PC-9 (cell line): ENCODE data around the gene OSBPL10. TPM values are rescaled to one million over a fixed set of nuclear protein-coding genes. Genes with fewer than 3 reads are reported as not detected.

Experiments
- BruUV-seq: library from RNA; stranded (reverse); fragments of 400-500 nt; replicated peaks from 2 replicates; lab custom pipeline; 2021; lab: Mats Ljungman, UMichigan
- CTCF ChIA-PET: fragments of 300-600 bp; sonication (Branson Sonifier 250); formaldehyde crosslinking; loops from one replicate; lab custom pipeline; 2022; ENCODE audit warnings: antibody characterized with exemption; lab: Charles Lee
- POLR2A ChIA-PET: fragments of 300-600 bp; sonication (Branson Sonifier 250); formaldehyde crosslinking; loops from one replicate; lab custom pipeline; 2022; ENCODE audit warnings: antibody characterized with exemption; ENCODE audit not compliant: unreplicated experiment; lab: Charles Lee
- DNase-seq, 2 experiments: peaks; one replicate each; pipeline versions ENCODE4 v3.0.0 to v3.0.0-alpha.2; 2015 to 2022; ENCODE audit warnings: mixed read lengths in 1 of 2
- H2AFZ ChIP-seq: fragments of 200-600 bp; sonication (generic); 2 replicates; pipeline ENCODE4 v1.8.1; 2017; ENCODE audit warnings: antibody characterized with exemption
- H3F3A ChIP-seq: fragments of 200-600 bp; sonication (generic); 2 replicates; pipeline ENCODE4 v1.8.1; 2017; ENCODE audit warnings: antibody characterized with exemption, mild to moderate bottlenecking, low read depth; ENCODE audit not compliant: insufficient read depth
- H3K27ac ChIP-seq: fragments of 200-600 bp; sonication (generic); 2 replicates; pipeline ENCODE4 v1.6.1; 2016; ENCODE audit warnings: mixed run types
- H3K27me3 ChIP-seq: fragments of 200-600 bp; sonication (generic); 2 replicates; pipeline ENCODE4 v1.6.1; 2016; ENCODE audit warnings: low read depth, mixed run types; ENCODE audit not compliant: insufficient read depth
- H3K36me3 ChIP-seq: fragments of 200-600 bp; sonication (generic); 2 replicates; pipeline ENCODE4 v1.6.1; 2016; ENCODE audit warnings: low read depth, mixed run types
- H3K4me1 ChIP-seq: fragments of 200-600 bp; sonication (generic); replicated peaks from 2 replicates; pipeline ENCODE4 v1.6.1; 2016; ENCODE audit warnings: mixed run types; ENCODE audit not compliant: insufficient read depth
- H3K4me2 ChIP-seq: fragments of 200-600 bp; sonication (generic); 2 replicates; pipeline ENCODE4 v1.6.1; 2017; ENCODE audit warnings: mixed run types
- H3K4me3 ChIP-seq: fragments of 200-600 bp; sonication (generic); 2 replicates; pipeline ENCODE4 v1.6.1; 2016; ENCODE audit warnings: mixed run types
- H3K79me2 ChIP-seq: fragments of 200-600 bp; sonication (generic); 2 replicates; pipeline ENCODE4 v1.6.1; 2017; ENCODE audit warnings: low read depth, mixed run types
- H3K9me2 ChIP-seq: fragments of 200-600 bp; sonication (generic); 2 replicates; pipeline ENCODE4 v1.8.1; 2017; ENCODE audit warnings: mild to moderate bottlenecking; ENCODE audit not compliant: insufficient read depth
- H3K9me3 ChIP-seq: fragments of 200-600 bp; sonication (generic); 2 replicates; pipeline ENCODE4 v1.8.1; 2016; ENCODE audit warnings: low read depth; ENCODE audit not compliant: insufficient read depth
- H4K20me1 ChIP-seq: fragments of 200-600 bp; sonication (generic); 2 replicates; pipeline ENCODE4 v1.8.1; 2017; ENCODE audit not compliant: insufficient read depth
- CTCF ChIP-seq: fragments of 200-600 bp; sonication (generic); conservative IDR thresholded peaks from 2 replicates; pipeline ENCODE4 v1.6.1; 2017; ENCODE audit warnings: mixed run types, antibody characterized with exemption, mild to moderate bottlenecking, moderate library complexity
- EZH2 ChIP-seq: fragments of 200-600 bp; sonication (generic); IDR thresholded peaks from 2 replicates; pipeline ENCODE4 v1.8.0; 2017; ENCODE audit warnings: antibody characterized with exemption, low read depth
- intact Hi-C: fragments of 100-400 bp; cut with micrococcal nuclease; formaldehyde crosslinking; loops from one replicate; pipeline ENCODE4 v1.10.0; 2022; ENCODE audit not compliant: unreplicated experiment
- total RNA-seq: library from RNA; stranded (reverse); gene quantifications from 2 replicates; pipeline ENCODE4 v1.2.3, GENCODE V29; 2021

OSBPL10 gene
- total RNA-seq, 1 experiment from 2014 or later = 42.0 TPM

- no peak for DNase-seq
- ChIA-PET CTCF (interaction anchor here (0.6 kb wide), 1 partner anchor 212 kb away, joined by 3 read pairs; no protein-coding TSS in a partner anchor), POLR2A (interaction anchor here (0.6 kb wide), 1 partner anchor 806 kb away, joined by 20 read pairs; no protein-coding TSS in a partner anchor)
- Histone ChIP-seq H3K36me3 (no peaks in the 10 kb centered on the region), H4K20me1 (no peaks in the 10 kb centered on the region), H3K27me3 (no peaks in the 10 kb centered on the region), H2AFZ (no peak overlapping the region), H3K4me1 (no peaks in the 10 kb centered on the region), H3K79me2 (no peaks in the 10 kb centered on the region), H3K9me2 (no peaks in the 10 kb centered on the region), H3F3A (no peaks in the 10 kb centered on the region), H3K4me3 (no peak overlapping the region), H3K4me2 (no peak overlapping the region), H3K9me3 (no peaks in the 10 kb centered on the region), H3K27ac (no peak overlapping the region)
- no peak for TF ChIP-seq EZH2
- no peak for TF ChIP-seq CTCF
- BruUV-seq = no TSS peak
- intact Hi-C loops = no loop called here
Measured at GRCh38 chr3:32002561-32003368, 21.7 kb upstream of the OSBPL10 start.

GRCh38 chr3:32000877-32001276 is 19.8 kb upstream of the OSBPL10 start:
- H3K4me1 ChIP-seq = no peaks in the 10 kb centered on the region

GRCh38 chr3:31999907-32000439 is 18.9 kb upstream of the OSBPL10 start:
- Histone ChIP-seq H3K9me3 (no peaks in the 10 kb centered on the region), H3K4me3 (no peak overlapping the region), H3F3A (no peaks in the 10 kb centered on the region), H3K27me3 (no peaks in the 10 kb centered on the region), H4K20me1 (no peaks in the 10 kb centered on the region), H3K9me2 (no peaks in the 10 kb centered on the region), H3K79me2 (no peaks in the 10 kb centered on the region), H3K4me1 (no peaks in the 10 kb centered on the region), H3K4me2 (no peak overlapping the region), H3K36me3 (no peaks in the 10 kb centered on the region), H3K27ac (no peak overlapping the region), H2AFZ (no peak overlapping the region)
- intact Hi-C loops = no loop called here
- DNase-seq = no peak
- CTCF ChIA-PET = no interaction called here
- POLR2A ChIA-PET = no interaction called here
- TF ChIP-seq CTCF = no peak
- TF ChIP-seq EZH2 = no peak
- BruUV-seq = no TSS peak

More at GRCh38 chr3:32000877-32001276, 19.8 kb upstream of the OSBPL10 start:
- H2AFZ ChIP-seq = no peak overlapping the region
- no peaks in the 10 kb centered on the region for H4K20me1 ChIP-seq
- H3K4me2 ChIP-seq = no peak overlapping the region
- no TSS peak for BruUV-seq
- no peak for DNase-seq
- CTCF ChIA-PET = no interaction called here
- H3K9me3 ChIP-seq = no peaks in the 10 kb centered on the region
- no peaks in the 10 kb centered on the region for H3F3A ChIP-seq
- no peak overlapping the region for H3K27ac ChIP-seq
- TF ChIP-seq EZH2 (no peak), CTCF (no peak)
- intact Hi-C loops = no loop called here
- POLR2A ChIA-PET = no interaction called here
- H3K36me3 ChIP-seq = no peaks in the 10 kb centered on the region
- H3K27me3 ChIP-seq = no peaks in the 10 kb centered on the region
- H3K79me2 ChIP-seq = no peaks in the 10 kb centered on the region
- no peak overlapping the region for H3K4me3 ChIP-seq
- no peaks in the 10 kb centered on the region for H3K9me2 ChIP-seq
